ENCODE data around the gene CSTA.

The CSTA gene

GRCh38 chr3:122324871-122325323 is at the start of gene CSTA:
CSTA (plus strand) TSS chr3:122325248; CDS start chr3:122325293, 45 bp downstream.
- DNase-seq: no peak

DNA sequence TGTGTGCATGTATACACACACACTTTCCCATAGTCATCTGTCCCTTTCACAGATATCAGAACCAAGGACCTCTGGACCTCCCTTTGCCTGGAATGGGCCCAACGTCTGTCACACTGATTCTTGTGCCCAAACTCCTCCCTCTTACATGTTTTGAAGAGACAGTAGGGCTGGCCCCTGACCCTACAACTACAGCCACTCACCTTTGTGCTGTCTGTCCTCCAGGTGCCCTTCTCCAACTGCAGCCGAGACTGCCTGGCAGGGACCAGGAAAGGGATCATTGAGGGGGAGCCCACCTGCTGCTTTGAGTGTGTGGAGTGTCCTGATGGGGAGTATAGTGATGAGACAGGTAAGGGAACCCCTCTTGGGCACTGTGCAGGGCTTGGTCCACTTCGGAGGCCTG is 43.2 kb upstream of the CSTA start:
- DNase-seq: no peak

DNA sequence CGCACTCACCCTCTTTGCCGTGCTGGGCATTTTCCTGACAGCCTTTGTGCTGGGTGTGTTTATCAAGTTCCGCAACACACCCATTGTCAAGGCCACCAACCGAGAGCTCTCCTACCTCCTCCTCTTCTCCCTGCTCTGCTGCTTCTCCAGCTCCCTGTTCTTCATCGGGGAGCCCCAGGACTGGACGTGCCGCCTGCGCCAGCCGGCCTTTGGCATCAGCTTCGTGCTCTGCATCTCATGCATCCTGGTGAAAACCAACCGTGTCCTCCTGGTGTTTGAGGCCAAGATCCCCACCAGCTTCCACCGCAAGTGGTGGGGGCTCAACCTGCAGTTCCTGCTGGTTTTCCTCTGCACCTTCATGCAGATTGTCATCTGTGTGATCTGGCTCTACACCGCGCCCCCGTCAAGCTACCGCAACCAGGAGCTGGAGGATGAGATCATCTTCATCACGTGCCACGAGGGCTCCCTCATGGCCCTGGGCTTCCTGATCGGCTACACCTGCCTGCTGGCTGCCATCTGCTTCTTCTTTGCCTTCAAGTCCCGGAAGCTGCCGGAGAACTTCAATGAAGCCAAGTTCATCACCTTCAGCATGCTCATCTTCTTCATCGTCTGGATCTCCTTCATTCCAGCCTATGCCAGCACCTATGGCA is 41.1 kb upstream of the CSTA start:
- no peak for DNase-seq

DNA sequence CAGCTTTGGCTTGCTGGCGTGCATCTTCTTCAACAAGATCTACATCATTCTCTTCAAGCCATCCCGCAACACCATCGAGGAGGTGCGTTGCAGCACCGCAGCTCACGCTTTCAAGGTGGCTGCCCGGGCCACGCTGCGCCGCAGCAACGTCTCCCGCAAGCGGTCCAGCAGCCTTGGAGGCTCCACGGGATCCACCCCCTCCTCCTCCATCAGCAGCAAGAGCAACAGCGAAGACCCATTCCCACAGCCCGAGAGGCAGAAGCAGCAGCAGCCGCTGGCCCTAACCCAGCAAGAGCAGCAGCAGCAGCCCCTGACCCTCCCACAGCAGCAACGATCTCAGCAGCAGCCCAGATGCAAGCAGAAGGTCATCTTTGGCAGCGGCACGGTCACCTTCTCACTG is 40.6 kb upstream of the CSTA start:
- DNase-seq: no peak

GRCh38 chr3:122294359-122294758 is 30.7 kb upstream of the CSTA start:
- no peak for DNase-seq

- DNase-seq: no peak
Observed at GRCh38 chr3:122295266-122296062, 29.6 kb upstream of the CSTA start.

DNA sequence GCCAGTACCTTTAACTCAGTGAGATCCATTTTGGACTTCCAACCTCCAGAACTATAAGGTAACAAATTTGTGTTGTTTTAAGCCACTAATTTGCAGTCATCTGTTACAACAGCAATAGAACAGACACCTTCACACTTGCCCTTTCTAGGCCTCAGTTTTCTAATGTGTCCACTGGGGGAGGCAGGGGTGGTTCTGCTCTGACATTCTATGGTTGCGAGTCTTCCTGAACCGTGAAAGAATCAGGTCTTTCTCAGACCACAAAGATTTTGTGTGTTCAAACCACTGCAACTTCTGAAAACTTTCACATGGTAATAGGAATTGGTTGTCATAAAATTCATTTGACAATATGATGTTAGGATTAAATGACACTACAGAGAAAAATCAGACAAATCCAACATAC is 26.8 kb upstream of the CSTA start:
- DNase-seq: no peak

GRCh38 chr3:122299215-122299614 is 25.8 kb upstream of the CSTA start:
- no peak for DNase-seq

- no peak for DNase-seq
Observed at GRCh38 chr3:122299872-122300460, 25.1 kb upstream of the CSTA start.

- no peak for DNase-seq
Observed at GRCh38 chr3:122301063-122301462, 24.0 kb upstream of the CSTA start.

- DNase-seq: no peak
Observed at GRCh38 chr3:122305818-122306621, 19.0 kb upstream of the CSTA start.

DNA sequence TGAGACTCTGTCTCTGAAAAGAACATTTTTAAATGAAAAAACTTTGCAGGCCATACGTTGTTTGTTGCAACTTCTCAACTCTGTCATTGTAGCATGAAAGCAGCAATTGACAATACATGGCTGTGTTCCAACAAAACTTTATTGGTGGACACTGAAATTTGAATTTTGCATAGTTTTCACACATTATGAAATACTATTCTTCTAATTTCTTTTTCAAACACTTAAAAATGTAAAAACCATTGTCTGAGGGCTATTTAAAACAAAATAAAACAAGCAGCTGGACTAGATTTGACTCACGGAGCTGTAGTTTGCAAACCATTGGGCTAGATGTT is 18.5 kb upstream of the CSTA start:
- DNase-seq: no peak

- no peak for DNase-seq
Observed at GRCh38 chr3:122307094-122307687, 17.9 kb upstream of the CSTA start.

DNA sequence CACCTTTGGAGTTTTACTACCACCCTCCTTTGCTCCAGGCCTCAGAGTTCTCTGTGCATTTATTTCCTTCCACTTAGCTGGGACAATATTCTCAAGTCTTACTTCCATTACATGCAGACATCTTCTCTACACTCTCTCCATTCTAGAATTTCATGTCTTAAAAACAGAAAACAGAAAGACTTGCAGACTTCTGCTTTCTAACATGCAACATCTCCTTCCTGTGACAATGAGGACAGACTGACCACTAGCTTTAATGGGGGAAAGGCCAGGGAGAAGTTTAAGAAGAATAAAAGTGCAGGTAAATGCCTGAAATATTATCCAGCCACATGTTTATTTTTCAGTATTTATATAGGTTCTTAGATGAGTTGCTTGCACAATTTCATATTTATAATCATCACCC is 17.1 kb upstream of the CSTA start:
- DNase-seq: no peak

DNA sequence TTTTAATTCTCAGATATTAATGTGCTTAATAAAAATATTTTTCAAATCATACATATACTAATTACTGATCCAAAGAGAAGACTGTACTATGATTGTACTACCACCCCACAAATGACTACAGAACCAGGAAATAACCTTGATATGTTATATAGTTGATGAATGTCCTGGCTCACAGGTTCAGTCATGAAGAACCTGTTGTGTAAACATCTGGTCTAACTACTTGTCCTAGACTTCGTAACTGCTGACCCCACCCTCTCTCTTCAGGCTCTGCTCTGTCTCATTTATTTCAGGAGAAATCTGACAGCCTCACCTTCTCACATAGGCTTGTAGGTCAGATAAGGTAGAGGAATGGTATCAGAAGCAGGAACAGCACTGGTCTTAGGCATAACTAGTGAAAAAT is 14.7 kb upstream of the CSTA start:
- DNase-seq: peak; percentile 9

GRCh38 chr3:122312826-122313225 is 12.2 kb upstream of the CSTA start:
- DNase-seq: no peak

DNA sequence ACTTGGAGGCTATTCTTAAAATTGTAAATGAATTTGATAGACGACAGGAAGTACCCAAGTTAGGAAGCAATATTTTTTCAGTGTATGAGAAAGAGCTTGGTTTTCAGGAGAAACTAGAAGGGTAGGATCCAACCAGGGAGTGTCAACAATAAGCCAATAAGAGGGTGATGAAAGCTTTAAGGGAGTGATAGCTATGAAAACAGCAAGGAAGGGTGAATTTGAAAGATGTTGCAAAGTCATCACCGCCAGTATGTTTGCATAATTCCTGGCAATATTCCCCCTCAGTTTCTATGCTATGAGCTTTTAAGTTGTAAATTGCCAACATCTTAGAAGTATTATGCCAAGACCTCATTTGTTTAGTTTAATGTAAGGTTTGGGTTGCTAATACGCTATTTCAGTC is 11.8 kb upstream of the CSTA start:
- DNase-seq: no peak

DNA sequence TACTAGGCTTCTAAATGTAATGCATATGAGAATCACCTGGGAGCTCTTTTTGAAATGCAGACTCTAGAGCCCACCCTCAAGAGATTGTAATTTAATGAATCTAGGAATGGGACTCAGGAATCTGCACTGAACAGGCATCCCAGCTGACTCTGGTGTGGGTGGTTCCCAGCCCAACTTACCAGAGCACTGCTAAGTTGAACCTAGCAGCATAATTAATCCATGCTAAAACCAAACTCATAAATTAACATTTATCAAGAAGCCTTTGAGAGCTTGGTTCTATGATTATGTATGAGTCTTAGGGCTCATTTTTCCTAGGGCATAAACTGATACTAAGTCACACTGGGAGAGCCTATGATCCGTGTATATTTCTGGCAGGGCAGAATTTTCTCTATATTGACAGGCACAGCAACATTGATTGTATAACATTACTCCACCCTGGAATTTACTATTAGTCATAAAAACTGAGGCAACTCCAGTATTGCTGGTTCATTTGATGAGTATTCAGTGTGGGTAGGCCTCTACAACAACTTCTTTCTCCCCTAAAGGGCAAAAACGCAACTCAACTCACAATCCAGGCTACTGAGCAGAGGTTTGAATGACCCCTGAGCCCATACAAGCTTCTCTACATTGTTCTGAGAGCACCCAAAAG is 10.7 kb upstream of the CSTA start:
- no peak for DNase-seq

DNA sequence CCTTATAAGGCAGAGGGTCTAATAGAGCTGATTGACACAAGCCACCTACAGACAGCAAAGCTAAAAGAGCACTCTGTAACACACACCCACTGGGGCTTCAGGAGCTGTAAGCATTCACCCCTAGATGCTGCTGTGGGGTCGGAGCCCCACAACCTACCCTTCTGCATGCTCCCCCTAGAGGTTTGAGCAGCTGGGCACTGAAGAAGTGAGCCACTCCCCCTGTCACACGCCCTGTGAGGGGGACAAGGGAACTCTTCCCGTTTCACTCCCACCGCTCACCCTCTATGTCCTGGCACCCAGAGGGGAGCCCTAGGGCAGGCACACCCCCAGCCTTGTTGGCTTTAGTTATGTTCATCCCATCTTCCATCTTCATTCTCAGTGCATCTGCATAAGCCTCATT is 9.4 kb upstream of the CSTA start:
- DNase-seq: no peak

- DNase-seq: no peak
Observed at GRCh38 chr3:122316368-122316767, 8.7 kb upstream of the CSTA start.

DNA sequence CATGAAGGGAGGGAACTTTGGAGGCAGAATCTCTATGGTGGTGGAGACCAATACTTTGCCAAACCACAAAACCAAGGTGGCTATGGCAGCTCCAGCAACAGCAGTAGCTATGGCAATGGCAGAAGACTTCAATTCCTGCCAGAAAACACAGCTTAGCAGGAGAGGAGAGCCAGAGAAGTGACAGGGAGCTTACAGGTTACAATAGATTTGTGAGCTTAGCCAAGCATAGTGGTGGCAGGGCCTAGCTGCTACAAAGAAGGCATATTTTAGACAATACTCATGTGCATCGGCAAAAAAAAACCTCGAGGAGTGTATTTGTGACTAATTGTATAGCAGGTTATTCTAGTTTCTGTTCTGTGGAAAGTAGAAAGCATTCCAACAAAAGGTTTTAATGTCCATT is 6.4 kb upstream of the CSTA start:
- no peak for DNase-seq

Data from NCI-H2029 treated with DMSO at 0.1 percent for 48 hours (cell line).